C4-2B (cell line): Measurements from ENCODE around the gene PRTG.

Experiments used
- ZFX ChIP-seq: fragments of 450-650 bp; IDR thresholded peaks from 2 replicates; pipeline ENCODE4 v1.6.1; 2017
- TF ChIP-seq, protein P1 (sequence below): fragments of 450-650 bp; conservative IDR thresholded peaks from 2 replicates; pipeline ENCODE4 v1.5.1; 2017; ENCODE audit warnings: mild to moderate bottlenecking

DNA sequence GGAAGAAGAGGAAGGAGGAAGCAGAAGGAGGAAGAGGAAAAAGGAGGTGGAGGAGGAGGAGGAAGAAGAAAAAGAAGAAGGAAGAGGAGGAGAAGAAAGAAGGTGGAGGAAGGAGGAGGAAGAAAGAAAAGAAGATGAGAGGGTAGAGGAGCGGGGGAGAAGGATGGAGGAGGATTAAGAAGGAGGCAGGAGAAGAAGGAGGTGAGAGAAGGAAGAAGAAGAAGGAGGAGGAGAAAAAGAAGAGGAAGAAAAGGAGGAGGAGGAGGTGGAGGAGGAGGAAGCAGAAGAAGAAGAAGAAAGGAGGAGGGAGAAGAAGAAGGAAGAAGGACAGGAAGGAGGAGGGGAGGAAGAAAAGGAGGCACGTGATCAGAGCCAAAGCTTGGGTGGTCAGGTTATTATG, 37.3 kb upstream of the PRTG start:
- TF ChIP-seq, protein P1, sequence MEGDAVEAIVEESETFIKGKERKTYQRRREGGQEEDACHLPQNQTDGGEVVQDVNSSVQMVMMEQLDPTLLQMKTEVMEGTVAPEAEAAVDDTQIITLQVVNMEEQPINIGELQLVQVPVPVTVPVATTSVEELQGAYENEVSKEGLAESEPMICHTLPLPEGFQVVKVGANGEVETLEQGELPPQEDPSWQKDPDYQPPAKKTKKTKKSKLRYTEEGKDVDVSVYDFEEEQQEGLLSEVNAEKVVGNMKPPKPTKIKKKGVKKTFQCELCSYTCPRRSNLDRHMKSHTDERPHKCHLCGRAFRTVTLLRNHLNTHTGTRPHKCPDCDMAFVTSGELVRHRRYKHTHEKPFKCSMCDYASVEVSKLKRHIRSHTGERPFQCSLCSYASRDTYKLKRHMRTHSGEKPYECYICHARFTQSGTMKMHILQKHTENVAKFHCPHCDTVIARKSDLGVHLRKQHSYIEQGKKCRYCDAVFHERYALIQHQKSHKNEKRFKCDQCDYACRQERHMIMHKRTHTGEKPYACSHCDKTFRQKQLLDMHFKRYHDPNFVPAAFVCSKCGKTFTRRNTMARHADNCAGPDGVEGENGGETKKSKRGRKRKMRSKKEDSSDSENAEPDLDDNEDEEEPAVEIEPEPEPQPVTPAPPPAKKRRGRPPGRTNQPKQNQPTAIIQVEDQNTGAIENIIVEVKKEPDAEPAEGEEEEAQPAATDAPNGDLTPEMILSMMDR = no peak
- TF ChIP-seq ZFX = no peak
